GM12875 (cell line): ENCODE data around the gene CCDC61.
A peak's percentile ranks its signal among the peaks of the same experiment; 100 is the strongest.

Source experiments
- H3K4me3 ChIP-seq: one replicate; pipeline ENCODE4 v1.5.1; 2011; ENCODE audit warnings: low read depth, low read length, control low read depth
- TF ChIP-seq, protein P1 (sequence below): IDR thresholded peaks from 2 replicates; pipeline ENCODE4 v1.5.1; 2011; ENCODE audit warnings: low read depth, mild to moderate bottlenecking, control low read depth, inconsistent platforms, low read length, moderate library complexity, borderline replicate concordance; ENCODE audit not compliant: insufficient read depth

Gene CCDC61, protein sequence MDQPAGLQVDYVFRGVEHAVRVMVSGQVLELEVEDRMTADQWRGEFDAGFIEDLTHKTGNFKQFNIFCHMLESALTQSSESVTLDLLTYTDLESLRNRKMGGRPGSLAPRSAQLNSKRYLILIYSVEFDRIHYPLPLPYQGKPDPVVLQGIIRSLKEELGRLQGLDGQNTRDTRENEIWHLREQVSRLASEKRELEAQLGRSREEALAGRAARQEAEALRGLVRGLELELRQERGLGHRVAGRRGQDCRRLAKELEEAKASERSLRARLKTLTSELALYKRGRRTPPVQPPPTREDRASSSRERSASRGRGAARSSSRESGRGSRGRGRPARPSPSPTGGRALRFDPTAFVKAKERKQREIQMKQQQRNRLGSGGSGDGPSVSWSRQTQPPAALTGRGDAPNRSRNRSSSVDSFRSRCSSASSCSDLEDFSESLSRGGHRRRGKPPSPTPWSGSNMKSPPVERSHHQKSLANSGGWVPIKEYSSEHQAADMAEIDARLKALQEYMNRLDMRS

DNA sequence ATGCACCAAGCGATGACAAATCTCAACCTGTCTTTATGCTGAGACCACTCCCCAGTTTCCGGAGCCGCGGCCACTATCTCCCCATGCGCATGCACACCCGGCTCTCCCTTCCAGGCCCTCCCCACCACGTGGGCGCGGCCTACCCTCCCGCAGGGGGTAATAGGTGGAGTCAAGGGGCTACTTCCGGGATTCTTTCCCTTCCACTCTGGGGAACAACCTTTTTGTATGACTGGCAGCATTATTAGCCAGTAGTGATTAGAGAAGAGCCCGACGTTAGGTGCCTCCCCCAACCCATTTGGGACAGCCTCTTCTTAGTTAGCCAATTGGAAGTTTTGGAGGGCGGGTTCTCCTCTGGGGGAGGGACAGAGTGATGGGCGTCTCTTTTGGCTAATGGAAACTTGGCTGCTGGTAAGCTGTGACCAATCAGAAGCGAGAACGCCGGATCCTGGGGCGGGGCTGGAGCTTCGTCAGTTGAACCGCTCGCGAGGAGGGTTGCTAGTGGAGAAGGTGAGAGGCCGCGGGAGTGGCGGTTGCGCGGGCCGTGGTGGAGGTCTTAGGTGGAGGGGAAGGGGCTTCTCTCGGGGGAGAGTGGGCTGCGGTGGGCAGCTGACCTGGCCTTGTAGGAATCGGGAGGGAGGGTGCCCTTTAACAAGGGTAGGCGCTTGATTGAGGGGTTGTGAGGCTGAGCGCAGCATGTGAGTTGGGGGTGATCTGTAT, at the start of gene CCDC61:
CCDC61 (plus strand) TSS at position 470 of the 717 bp plus-strand sequence. CDS start 7,552 bp downstream, outside the sequence.
- H3K4me3 ChIP-seq: peak within 1 kb of the TSS; percentile 78
- TF ChIP-seq, protein P1, sequence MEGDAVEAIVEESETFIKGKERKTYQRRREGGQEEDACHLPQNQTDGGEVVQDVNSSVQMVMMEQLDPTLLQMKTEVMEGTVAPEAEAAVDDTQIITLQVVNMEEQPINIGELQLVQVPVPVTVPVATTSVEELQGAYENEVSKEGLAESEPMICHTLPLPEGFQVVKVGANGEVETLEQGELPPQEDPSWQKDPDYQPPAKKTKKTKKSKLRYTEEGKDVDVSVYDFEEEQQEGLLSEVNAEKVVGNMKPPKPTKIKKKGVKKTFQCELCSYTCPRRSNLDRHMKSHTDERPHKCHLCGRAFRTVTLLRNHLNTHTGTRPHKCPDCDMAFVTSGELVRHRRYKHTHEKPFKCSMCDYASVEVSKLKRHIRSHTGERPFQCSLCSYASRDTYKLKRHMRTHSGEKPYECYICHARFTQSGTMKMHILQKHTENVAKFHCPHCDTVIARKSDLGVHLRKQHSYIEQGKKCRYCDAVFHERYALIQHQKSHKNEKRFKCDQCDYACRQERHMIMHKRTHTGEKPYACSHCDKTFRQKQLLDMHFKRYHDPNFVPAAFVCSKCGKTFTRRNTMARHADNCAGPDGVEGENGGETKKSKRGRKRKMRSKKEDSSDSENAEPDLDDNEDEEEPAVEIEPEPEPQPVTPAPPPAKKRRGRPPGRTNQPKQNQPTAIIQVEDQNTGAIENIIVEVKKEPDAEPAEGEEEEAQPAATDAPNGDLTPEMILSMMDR: no peak

DNA sequence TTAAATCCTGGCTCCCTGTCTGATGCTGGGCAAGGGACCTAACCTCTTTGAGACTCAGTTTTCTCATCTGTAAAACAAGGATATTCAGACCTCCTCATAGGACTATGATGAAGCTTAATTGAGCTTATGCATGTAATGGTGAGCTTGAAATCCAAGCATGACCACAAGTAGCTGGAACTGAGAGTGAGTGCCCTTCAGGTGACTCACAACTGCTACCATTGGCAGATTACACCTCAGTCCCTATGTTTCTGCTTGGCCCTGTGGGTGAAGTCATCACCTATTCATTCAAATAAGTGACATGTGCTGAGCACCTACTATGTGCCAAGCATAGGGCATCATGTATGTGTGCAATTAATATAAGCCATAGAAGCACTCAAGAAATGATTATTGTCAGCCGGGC, 47.3 kb upstream of the CCDC61 start:
- no peak overlapping the region for H3K4me3 ChIP-seq
- TF ChIP-seq, protein P1: no peak

DNA sequence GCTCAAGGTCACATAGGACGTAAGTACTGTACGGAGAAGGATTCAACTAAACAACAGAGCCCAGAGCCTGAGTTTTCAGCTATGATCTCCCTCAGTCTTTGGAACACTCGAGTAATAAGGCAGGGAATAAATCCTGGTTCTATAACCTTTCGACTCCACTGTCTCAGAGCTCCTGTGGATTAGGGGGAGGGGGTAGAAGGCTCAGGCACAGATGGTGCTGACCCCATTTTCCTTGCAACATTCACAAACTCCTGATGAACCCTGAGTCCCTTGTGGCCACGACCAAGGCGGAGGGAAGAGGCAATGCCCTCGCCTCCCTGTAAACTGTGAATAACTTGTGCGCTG, 43.0 kb upstream of the CCDC61 start:
- TF ChIP-seq, protein P1: no peak
- no peak overlapping the region for H3K4me3 ChIP-seq

DNA sequence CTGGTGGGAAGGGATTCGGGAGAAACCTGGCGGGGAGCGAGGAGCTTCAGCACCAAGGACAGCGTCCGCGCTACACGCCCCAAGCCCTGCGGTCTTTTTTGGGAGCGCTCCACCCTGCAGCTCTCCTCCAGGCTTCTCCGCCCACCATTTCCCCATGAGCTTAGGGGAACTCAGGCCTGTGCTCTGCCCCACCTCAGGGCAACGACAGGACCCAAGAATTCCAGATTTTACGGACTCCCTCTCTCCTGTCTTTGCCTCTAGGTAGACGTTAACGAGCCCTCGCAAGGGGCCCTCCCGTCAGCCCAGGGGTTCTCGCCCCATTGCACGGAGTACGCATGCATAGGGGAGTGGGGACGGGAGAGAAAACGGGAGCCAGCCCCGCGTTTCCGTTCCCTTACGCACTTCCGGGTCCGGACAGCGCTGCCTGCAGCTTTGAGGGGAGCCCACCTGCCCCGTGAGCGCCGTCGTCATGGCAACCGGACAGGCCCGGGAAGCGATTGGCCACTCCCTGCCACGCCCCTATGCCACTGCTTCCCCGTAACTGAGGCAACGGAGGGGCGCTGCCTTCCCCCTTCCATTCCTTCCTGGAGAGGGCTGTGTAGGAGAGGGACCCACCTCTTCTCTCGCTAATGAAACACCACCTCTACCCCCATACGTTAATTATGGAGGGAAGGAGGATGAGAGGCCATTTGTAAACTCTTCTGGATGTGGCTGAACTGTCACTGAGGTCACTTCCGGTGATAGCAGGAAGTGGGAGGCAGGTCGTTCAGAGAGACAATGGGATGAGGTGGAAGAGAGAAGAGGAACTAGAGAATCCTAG, 42.4 kb upstream of the CCDC61 start:
- H3K4me3 ChIP-seq: peak overlapping the region; percentile 34
- TF ChIP-seq, protein P1: no peak

DNA sequence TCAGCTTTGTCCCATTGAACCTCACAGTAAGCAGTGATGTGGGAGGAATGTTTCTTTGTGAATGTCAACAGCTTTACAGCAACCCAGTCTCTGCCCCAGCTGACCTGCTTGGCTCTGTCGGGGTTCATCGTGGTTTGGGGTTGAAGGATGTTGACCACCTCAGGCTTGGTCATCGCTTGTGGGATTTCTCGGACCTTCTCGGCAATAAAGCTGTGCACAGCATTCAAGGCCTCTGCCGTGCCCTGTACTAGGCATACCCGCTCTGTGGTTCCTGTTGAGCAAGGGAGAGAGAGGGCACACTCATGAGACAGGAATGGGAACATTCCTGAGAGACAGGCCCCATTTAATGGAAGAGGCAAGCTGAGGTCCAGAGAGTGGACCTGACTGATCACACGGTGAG, 41.6 kb upstream of the CCDC61 start:
- TF ChIP-seq, protein P1: no peak
- no peak overlapping the region for H3K4me3 ChIP-seq

DNA sequence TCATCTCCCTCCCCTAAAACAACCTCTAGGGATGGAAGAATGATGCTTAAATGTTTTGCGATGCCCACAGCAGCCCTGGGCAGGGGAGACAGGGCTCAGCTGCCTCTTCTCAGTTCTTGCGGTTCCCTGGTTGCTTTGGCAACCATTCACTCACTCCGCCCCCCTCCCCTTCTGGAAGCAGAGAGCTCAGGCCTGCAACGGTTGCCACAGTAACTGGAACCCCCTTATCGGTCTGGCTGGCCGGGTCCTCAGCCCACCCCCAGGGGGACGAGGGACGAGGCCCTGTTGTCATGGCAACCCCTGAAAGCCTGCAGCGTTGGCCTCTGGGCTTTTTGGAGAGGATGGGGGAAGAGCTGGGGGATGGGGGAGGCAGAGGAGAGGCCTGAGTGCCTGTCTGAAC, 41.1 kb upstream of the CCDC61 start:
- H3K4me3 ChIP-seq: no peak overlapping the region
- TF ChIP-seq, protein P1: no peak
